HCT116 (cell line): ENCODE results near the gene SCGB3A1. TPM values are rescaled to one million over a fixed set of nuclear protein-coding genes. Genes with fewer than 3 reads are reported as not detected.

Experiments used
- ATAC-seq: fragments of 200-7000 bp; cut with Tn5 transposase; 2 replicates; pipeline ENCODE4 v1.9.1; 2020; ENCODE audit warnings: mild to moderate bottlenecking, moderate library complexity
- BruUV-seq: library from RNA; stranded (reverse); fragments of 400-500 nt; replicated peaks from 2 replicates; lab custom pipeline; 2021; lab: Mats Ljungman, UMichigan
- CTCF ChIA-PET: fragments of 300-600 bp; sonication (Branson Sonifier 250); formaldehyde crosslinking; loops from one replicate; lab custom pipeline; 2021; ENCODE audit warnings: antibody characterized with exemption; lab: Charles Lee
- POLR2A ChIA-PET: fragments of 300-600, 350-600 bp; sonication (Branson Sonifier 250); formaldehyde crosslinking; loops from one replicate; lab custom pipeline; 2021; ENCODE audit warnings: antibody characterized with exemption; lab: Charles Lee
- RAD21 ChIA-PET, 2 experiments: fragments of 300-600 bp; sonication (Branson Sonifier 250); formaldehyde crosslinking; loops; one replicate each; lab custom pipeline; 2023; ENCODE audit warnings: low total read pairs in 2 of 2; ENCODE audit not compliant: uncharacterized antibody in 2 of 2, unreplicated experiment in 2 of 2, low non-redundant PET in 1 of 2; lab: Charles Lee
- DNase-seq: peaks from one replicate; pipeline ENCODE4 v3.0.0-alpha.2; 2010; ENCODE audit warnings: low read depth, low spot score
- H2AFZ ChIP-seq: fragments of 200-600 bp; shearing (Covaris generic), sonication (generic); 2 replicates; pipeline ENCODE4 v1.6.1; 2017; ENCODE audit warnings: low read depth, mixed run types, mixed read lengths, antibody characterized with exemption, low read length; ENCODE audit not compliant: poor library complexity, severe bottlenecking
- H3K27ac ChIP-seq: 2 replicates; pipeline ENCODE4 v1.5.1; 2012; ENCODE audit warnings: low read depth, low read length
- H3K27me3 ChIP-seq: fragments of 200-600 bp; sonication (generic); 2 replicates; pipeline ENCODE4 v1.6.1; 2016; ENCODE audit warnings: mixed run types, low read length, mixed read lengths; ENCODE audit not compliant: insufficient read depth
- H3K36me3 ChIP-seq, 2 experiments: fragments of 200-500 bp in 1 of 2; fragments of 200-600 bp in 1 of 2; sonication (Bioruptor generic) in 1 of 2; sonication (generic) in 1 of 2; 2 replicates each; pipeline versions ENCODE4 v1.5.1 to v1.6.1; 2014 to 2016; ENCODE audit warnings: low read length in 2 of 2, inconsistent platforms in 1 of 2, mixed read lengths in 1 of 2, mixed run types in 1 of 2; ENCODE audit not compliant: insufficient read depth in 2 of 2, control insufficient read depth in 1 of 2
- H3K4me1 ChIP-seq, 2 experiments: fragments of 200-600 bp in 1 of 2; sonication (generic) in 1 of 2; 2 replicates each; pipeline versions ENCODE4 v1.5.1 to v1.6.1; 2012 to 2017; ENCODE audit warnings: low read length in 2 of 2, inconsistent platforms in 1 of 2, mild to moderate bottlenecking in 1 of 2, mixed read lengths in 1 of 2, mixed run types in 1 of 2, moderate library complexity in 1 of 2; ENCODE audit not compliant: insufficient read depth in 2 of 2, control insufficient read depth in 1 of 2
- H3K4me2 ChIP-seq: fragments of 200-600 bp; sonication (generic); 2 replicates; pipeline ENCODE4 v1.6.1; 2017; ENCODE audit warnings: mixed run types, low read length, mixed read lengths
- H3K4me3 ChIP-seq, 2 experiments: fragments of 200-600 bp in 1 of 2; sonication (generic) in 1 of 2; replicated peaks in 1 of 2; 2 replicates each; pipeline ENCODE4 v1.5.1; 2011 to 2016; ENCODE audit warnings: low read length in 2 of 2, control low read depth in 1 of 2, low read depth in 1 of 2, mild to moderate bottlenecking in 1 of 2, mixed read lengths in 1 of 2, mixed run types in 1 of 2
- H3K79me2 ChIP-seq: fragments of 200-600 bp; sonication (generic); 2 replicates; pipeline ENCODE4 v1.6.1; 2017; ENCODE audit warnings: mild to moderate bottlenecking, mixed run types, low read length, moderate library complexity, mixed read lengths; ENCODE audit not compliant: insufficient read depth
- H3K9ac ChIP-seq: fragments of 200-600 bp; sonication (generic); 2 replicates; pipeline ENCODE4 v1.6.1; 2016; ENCODE audit warnings: low read length, mixed read lengths
- H3K9me2 ChIP-seq: fragments of 200-600 bp; sonication (generic), shearing (Covaris generic); 2 replicates; pipeline ENCODE4 v1.6.1; 2017; ENCODE audit warnings: mixed run types, mild to moderate bottlenecking, moderate library complexity; ENCODE audit not compliant: insufficient read depth
- H3K9me3 ChIP-seq, 2 experiments: fragments of 200-500 bp in 1 of 2; fragments of 200-600 bp in 1 of 2; sonication (Bioruptor generic) in 1 of 2; sonication (generic) in 1 of 2; 2 replicates each; pipeline ENCODE4 v1.6.1; 2014 to 2017; ENCODE audit warnings: low read length in 2 of 2, mixed read lengths in 2 of 2, inconsistent platforms in 1 of 2, low read depth in 1 of 2, mild to moderate bottlenecking in 1 of 2, mixed run types in 1 of 2, moderate library complexity in 1 of 2; ENCODE audit not compliant: control insufficient read depth in 1 of 2, insufficient read depth in 1 of 2
- H4K20me1 ChIP-seq: fragments of 200-600 bp; sonication (generic), shearing (Covaris generic); 2 replicates; pipeline ENCODE4 v1.6.1; 2017; ENCODE audit warnings: mixed run types, mild to moderate bottlenecking, moderate library complexity; ENCODE audit not compliant: insufficient read depth
- ATF3 ChIP-seq: IDR thresholded peaks from 2 replicates; pipeline ENCODE4 v1.6.1; 2012
- CBX3 ChIP-seq: IDR thresholded peaks from 2 replicates; pipeline ENCODE4 v1.6.1; 2012; ENCODE audit warnings: low read depth
- CEBPB ChIP-seq: IDR thresholded peaks from 2 replicates; pipeline ENCODE4 v1.6.1; 2012; ENCODE audit warnings: low read depth
- CTCF ChIP-seq, 3 experiments: fragments of 200-600 bp in 1 of 3; sonication (generic) in 1 of 3; IDR thresholded peaks in 2 of 3; conservative IDR thresholded peaks in 1 of 3; 2 replicates each; pipeline ENCODE4 v1.5.1; 2012 to 2017; ENCODE audit warnings: low read depth in 2 of 3, low read length in 2 of 3, antibody characterized with exemption in 1 of 3, borderline replicate concordance in 1 of 3, control low read depth in 1 of 3, mild to moderate bottlenecking in 1 of 3, mixed read lengths in 1 of 3, mixed run types in 1 of 3, moderate library complexity in 1 of 3; ENCODE audit not compliant: insufficient read depth in 1 of 3
- EGR1 ChIP-seq: IDR thresholded peaks from 2 replicates; pipeline ENCODE4 v1.6.1; 2012; ENCODE audit warnings: low read depth
- MAX ChIP-seq: IDR thresholded peaks from 2 replicates; pipeline ENCODE4 v1.6.1; 2012
- SIN3A ChIP-seq: IDR thresholded peaks from 2 replicates; pipeline ENCODE4 v1.6.1; 2012; ENCODE audit warnings: low read depth
- SP1 ChIP-seq: IDR thresholded peaks from 2 replicates; pipeline ENCODE4 v1.6.1; 2012; ENCODE audit warnings: low read depth
- ZBTB33 ChIP-seq: IDR thresholded peaks from 2 replicates; pipeline ENCODE4 v1.6.1; 2011; ENCODE audit warnings: mild to moderate bottlenecking, low read length, moderate library complexity; ENCODE audit not compliant: insufficient replicate concordance; ENCODE audit errors: extremely low read depth
- ZFX ChIP-seq: fragments of 450-650 bp; IDR thresholded peaks from 2 replicates; pipeline ENCODE4 v1.6.1; 2017
- ZNF274 ChIP-seq: fragments of 200-500 bp; sonication (Bioruptor generic); IDR thresholded peaks from 2 replicates; pipeline ENCODE4 v1.6.1; 2014; ENCODE audit warnings: mild to moderate bottlenecking, low read depth, low read length, inconsistent platforms
- intact Hi-C: fragments of 100-400 bp; cut with micrococcal nuclease; formaldehyde crosslinking; loops from 2 replicates; pipeline ENCODE4 v1.10.0; 2022
- total RNA-seq: library from RNA; stranded (reverse); gene quantifications from one replicate; pipeline ENCODE4 v1.2.1, GENCODE V29; 2021; ENCODE audit not compliant: unreplicated experiment

Gene SCGB3A1
- total RNA-seq, 1 experiment from 2014 or later, result not detected

- TF ChIP-seq ATF3, result no peak
- no peak for TF ChIP-seq CTCF (IDR thresholded peaks at IDR 0.05 in 2 of 3, conservative IDR thresholded peaks at IDR 0.05 in 1 of 3; ENCODE audit: borderline replicate concordance in 1 of 3, insufficient read depth in 1 of 3, low read depth in 2 of 3, low read length in 2 of 3)
- no peak for TF ChIP-seq ZFX
- no peak for TF ChIP-seq CBX3
Measured at GRCh38 chr5:180613814-180614188, 22.5 kb upstream of the SCGB3A1 start (continued).

GRCh38 chr5:180613188-180613813 is 22.0 kb upstream of the SCGB3A1 start:
- H3K9me3 ChIP-seq, result no peaks in the 10 kb centered on the region
- DNase-seq (no peak), ATAC-seq (no peak)
- no peaks in the 10 kb centered on the region for H3K27me3 ChIP-seq
- RAD21 ChIA-PET, result no interaction called here
- no TSS peak for BruUV-seq
- POLR2A ChIA-PET, result no interaction called here
- H2AFZ ChIP-seq, result no peak overlapping the region
- H4K20me1 ChIP-seq, result no peaks in the 10 kb centered on the region
- CTCF ChIA-PET, result no interaction called here
- no peak overlapping the region for H3K4me2 ChIP-seq
- H3K79me2 ChIP-seq, result no peaks in the 10 kb centered on the region
- no peaks in the 10 kb centered on the region for H3K9me2 ChIP-seq
- no peaks in the 10 kb centered on the region for H3K36me3 ChIP-seq
- intact Hi-C loops, result no loop called here
- no peak for TF ChIP-seq ZNF274
- no peak for TF ChIP-seq ZBTB33
- no peak for TF ChIP-seq SP1
- TF ChIP-seq SIN3A, result no peak
- no peak for TF ChIP-seq MAX
- TF ChIP-seq EGR1, result no peak
- no peak for TF ChIP-seq ZFX
- TF ChIP-seq CEBPB, result no peak
- no peak overlapping the region for H3K27ac ChIP-seq
- no peaks in the 10 kb centered on the region for H3K4me1 ChIP-seq
- no peak overlapping the region for H3K4me3 ChIP-seq
- H3K9ac ChIP-seq, result no peak overlapping the region
